Lower lobe of right lung (tissue), 2 donors: ENCODE data around the gene HTATSF1. TPM values are rescaled to one million over a fixed set of nuclear protein-coding genes. Genes with fewer than 3 reads are reported as not detected.

Experiments
- ATAC-seq, 2 donors: fragments of 200-7000 bp; cut with Tn5 transposase; one replicate each; pipeline ENCODE4 v1.9.1; 2020 to 2022; ENCODE audit warnings: mild to moderate bottlenecking in 2 of 2, moderate library complexity in 2 of 2
- DNase-seq: peaks from one replicate; pipeline ENCODE4 v3.0.0-alpha.2; 2020
- H3K27ac ChIP-seq: fragments of 200-600 bp; one replicate; pipeline ENCODE4 v1.8.0; 2022
- H3K27me3 ChIP-seq: fragments of 200-600 bp; one replicate; pipeline ENCODE4 v1.8.0; 2022; ENCODE audit warnings: low read depth
- H3K36me3 ChIP-seq: fragments of 200-600 bp; one replicate; pipeline ENCODE4 v1.8.0; 2022; ENCODE audit warnings: mild to moderate bottlenecking
- H3K4me1 ChIP-seq: fragments of 200-600 bp; one replicate; pipeline ENCODE4 v1.8.0; 2022
- H3K4me3 ChIP-seq: fragments of 200-600 bp; one replicate; pipeline ENCODE4 v1.8.0; 2022; ENCODE audit warnings: mild to moderate bottlenecking
- H3K9me3 ChIP-seq: fragments of 200-600 bp; one replicate; pipeline ENCODE4 v1.8.0; 2022
- intact Hi-C: fragments of 100-400 bp; cut with DNase I; formaldehyde crosslinking; loops from one replicate; pipeline ENCODE4 v1.11.0; 2022
- total RNA-seq: library from RNA; stranded (reverse); fragmentation: NEBNext Ultra II Directional; extraction: Animal tissue kit (Norgen Biotek cat#: 25700); gene quantifications from one replicate; pipeline ENCODE4 v1.2.1, GENCODE V29; 2021
- TF ChIP-seq, protein P1 (sequence below): fragments of 200-600 bp; IDR thresholded peaks from one replicate; pipeline ENCODE4 v1.8.0; 2022; ENCODE audit warnings: antibody characterized with exemption, mild to moderate bottlenecking
- donor health status: DM: no; HTN: yes; CAD: no; lungs with severe emphysema.

Gene HTATSF1
- total RNA-seq, 1 donor from 2014 or later: 27.4 TPM

DNA sequence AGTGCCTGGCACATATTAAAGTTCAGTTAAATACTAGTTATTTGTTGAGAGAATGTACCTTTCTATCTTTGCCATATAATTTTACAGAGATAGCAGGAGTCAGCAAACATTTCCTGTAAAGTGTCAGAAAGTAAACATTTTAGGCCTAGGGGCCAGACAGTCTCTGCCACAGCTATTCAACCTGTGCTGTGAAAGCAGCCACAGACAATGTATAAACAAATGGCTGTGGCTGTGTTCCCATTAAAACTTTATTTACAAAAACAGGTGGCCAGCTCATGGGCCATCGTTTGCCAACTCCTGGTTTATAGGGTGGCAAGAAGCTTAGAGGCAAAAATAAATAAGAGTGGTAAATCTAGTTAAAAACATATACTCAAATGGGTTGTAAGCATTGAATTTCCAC lies 43.6 kb upstream of the HTATSF1 start:
- intact Hi-C loops: no loop called here
- ATAC-seq (no peak), DNase-seq (no peak)
- H3K36me3 ChIP-seq: no peaks in the 10 kb centered on the region
- H3K4me3 ChIP-seq: no peak overlapping the region
- no peaks in the 10 kb centered on the region for H3K4me1 ChIP-seq
- no peaks in the 10 kb centered on the region for H3K9me3 ChIP-seq
- no peak overlapping the region for H3K27ac ChIP-seq
- TF ChIP-seq, protein P1, sequence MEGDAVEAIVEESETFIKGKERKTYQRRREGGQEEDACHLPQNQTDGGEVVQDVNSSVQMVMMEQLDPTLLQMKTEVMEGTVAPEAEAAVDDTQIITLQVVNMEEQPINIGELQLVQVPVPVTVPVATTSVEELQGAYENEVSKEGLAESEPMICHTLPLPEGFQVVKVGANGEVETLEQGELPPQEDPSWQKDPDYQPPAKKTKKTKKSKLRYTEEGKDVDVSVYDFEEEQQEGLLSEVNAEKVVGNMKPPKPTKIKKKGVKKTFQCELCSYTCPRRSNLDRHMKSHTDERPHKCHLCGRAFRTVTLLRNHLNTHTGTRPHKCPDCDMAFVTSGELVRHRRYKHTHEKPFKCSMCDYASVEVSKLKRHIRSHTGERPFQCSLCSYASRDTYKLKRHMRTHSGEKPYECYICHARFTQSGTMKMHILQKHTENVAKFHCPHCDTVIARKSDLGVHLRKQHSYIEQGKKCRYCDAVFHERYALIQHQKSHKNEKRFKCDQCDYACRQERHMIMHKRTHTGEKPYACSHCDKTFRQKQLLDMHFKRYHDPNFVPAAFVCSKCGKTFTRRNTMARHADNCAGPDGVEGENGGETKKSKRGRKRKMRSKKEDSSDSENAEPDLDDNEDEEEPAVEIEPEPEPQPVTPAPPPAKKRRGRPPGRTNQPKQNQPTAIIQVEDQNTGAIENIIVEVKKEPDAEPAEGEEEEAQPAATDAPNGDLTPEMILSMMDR: no peak
- no peaks in the 10 kb centered on the region for H3K27me3 ChIP-seq

GRCh38 chrX:136456133-136456532 lies 41.3 kb upstream of the HTATSF1 start:
- no peaks in the 10 kb centered on the region for H3K9me3 ChIP-seq
- H3K27me3 ChIP-seq: no peaks in the 10 kb centered on the region
- no peaks in the 10 kb centered on the region for H3K36me3 ChIP-seq
- DNase-seq (no peak), ATAC-seq (no peak)
- H3K4me1 ChIP-seq: no peaks in the 10 kb centered on the region
- no peak overlapping the region for H3K27ac ChIP-seq
- TF ChIP-seq, protein P1: no peak
- H3K4me3 ChIP-seq: no peak overlapping the region
- intact Hi-C loops: no loop called here

GRCh38 chrX:136457303-136457917 lies 40.0 kb upstream of the HTATSF1 start:
- Histone ChIP-seq H3K9me3 (no peaks in the 10 kb centered on the region), H3K27ac (no peak overlapping the region), H3K27me3 (no peaks in the 10 kb centered on the region), H3K4me1 (no peaks in the 10 kb centered on the region), H3K4me3 (no peak overlapping the region), H3K36me3 (no peaks in the 10 kb centered on the region)
- ATAC-seq (no peak), DNase-seq (no peak)
- TF ChIP-seq, protein P1: no peak
- intact Hi-C loops: no loop called here

GRCh38 chrX:136464589-136464988 lies 32.8 kb upstream of the HTATSF1 start:
- TF ChIP-seq, protein P1: no peak
- H3K36me3 ChIP-seq: no peaks in the 10 kb centered on the region
- no peak overlapping the region for H3K27ac ChIP-seq
- no peak overlapping the region for H3K4me3 ChIP-seq
- H3K27me3 ChIP-seq: no peaks in the 10 kb centered on the region
- DNase-seq (no peak), ATAC-seq (no peak)
- H3K9me3 ChIP-seq: no peaks in the 10 kb centered on the region
- H3K4me1 ChIP-seq: no peaks in the 10 kb centered on the region
- intact Hi-C loops: no loop called here

- Histone ChIP-seq H3K4me1 (no peaks in the 10 kb centered on the region), H3K27ac (no peak overlapping the region), H3K4me3 (no peak overlapping the region), H3K27me3 (no peaks in the 10 kb centered on the region), H3K36me3 (no peaks in the 10 kb centered on the region), H3K9me3 (no peaks in the 10 kb centered on the region)
- ATAC-seq (no peak), DNase-seq (no peak)
- TF ChIP-seq, protein P1: no peak
- intact Hi-C loops: no loop called here
Measured at GRCh38 chrX:136467303-136467702, 30.1 kb upstream of the HTATSF1 start.
